NCI-H1092 (cell line): ENCODE data around the gene TM9SF4.
"Not testable (repeated sequence)": the region's sequence is repeated elsewhere in the genome, so short reads cannot be mapped to it uniquely, and the experiment has no call there.

Experiments used
- DNase-seq: peaks from one replicate; lab custom pipeline; 2025; lab: John Stamatoyannopoulos, UW

The TM9SF4 gene

GRCh38 chr20:32098786-32099185 lies 10.7 kb upstream of the TM9SF4 start:
- DNase-seq: no peak

- DNase-seq: no peak
Measured at GRCh38 chr20:32108814-32109391, 611 bp upstream of the TM9SF4 start.

GRCh38 chr20:32110173-32110704 lies 725 bp downstream of the TM9SF4 start:
- DNase-seq: no peak

GRCh38 chr20:32110727-32111126 lies 1.2 kb downstream of the TM9SF4 start:
- no peak for DNase-seq

GRCh38 chr20:32111156-32111686 lies 1.7 kb downstream of the TM9SF4 start:
- no peak for DNase-seq

GRCh38 chr20:32111753-32112152 lies 2.2 kb downstream of the TM9SF4 start:
- DNase-seq: no peak

- no peak for DNase-seq
Measured at GRCh38 chr20:32112841-32113240, 3.3 kb downstream of the TM9SF4 start.

- DNase-seq: no peak
Measured at GRCh38 chr20:32113591-32114260, 4.2 kb downstream of the TM9SF4 start.

- DNase-seq: no peak
Measured at GRCh38 chr20:32114305-32114960, 4.9 kb downstream of the TM9SF4 start.

- DNase-seq: no peak
Measured at GRCh38 chr20:32115211-32115767, 5.8 kb downstream of the TM9SF4 start.

- no peak for DNase-seq
Measured at GRCh38 chr20:32116079-32116521, 6.6 kb downstream of the TM9SF4 start.

- not testable (repeated sequence) for DNase-seq
Measured at GRCh38 chr20:32116796-32117195, 7.3 kb downstream of the TM9SF4 start.

GRCh38 chr20:32118427-32118826 lies 8.9 kb downstream of the TM9SF4 start:
- not testable (repeated sequence) for DNase-seq

GRCh38 chr20:32119734-32120133 lies 10.2 kb downstream of the TM9SF4 start:
- DNase-seq: no peak

- DNase-seq: not testable (repeated sequence)
Measured at GRCh38 chr20:32121908-32122307, 12.4 kb downstream of the TM9SF4 start.

GRCh38 chr20:32123088-32123487 lies 13.6 kb downstream of the TM9SF4 start:
- DNase-seq: no peak

GRCh38 chr20:32124916-32125454 lies 15.5 kb downstream of the TM9SF4 start:
- DNase-seq: no peak

- no peak for DNase-seq
Measured at GRCh38 chr20:32125506-32125905, 16.0 kb downstream of the TM9SF4 start.

- no peak for DNase-seq
Measured at GRCh38 chr20:32126919-32127318, 17.4 kb downstream of the TM9SF4 start.

- DNase-seq: no peak
Measured at GRCh38 chr20:32127347-32127746, 17.8 kb downstream of the TM9SF4 start.

- no peak for DNase-seq
Measured at GRCh38 chr20:32128167-32128566, 18.7 kb downstream of the TM9SF4 start.

- no peak for DNase-seq
Measured at GRCh38 chr20:32129863-32130262, 20.3 kb downstream of the TM9SF4 start.
